OCI-LY1 (cell line): ENCODE data around the gene IQCN.

Experiments used
- EZH2 ChIP-seq: fragments of 200-600 bp; sonication (generic), shearing (Covaris generic); IDR thresholded peaks from 2 replicates; pipeline ENCODE4 v1.8.0; 2017; ENCODE audit warnings: borderline replicate concordance, mixed run types, mild to moderate bottlenecking, antibody characterized with exemption, low read length, moderate library complexity, mixed read lengths
- TF ChIP-seq, protein P1 (sequence below): fragments of 200-600 bp; sonication (generic), shearing (Covaris generic); IDR thresholded peaks from 2 replicates; pipeline ENCODE4 v1.5.1; 2017; ENCODE audit warnings: mild to moderate bottlenecking, antibody characterized with exemption, low read length, moderate library complexity, mixed read lengths

DNA sequence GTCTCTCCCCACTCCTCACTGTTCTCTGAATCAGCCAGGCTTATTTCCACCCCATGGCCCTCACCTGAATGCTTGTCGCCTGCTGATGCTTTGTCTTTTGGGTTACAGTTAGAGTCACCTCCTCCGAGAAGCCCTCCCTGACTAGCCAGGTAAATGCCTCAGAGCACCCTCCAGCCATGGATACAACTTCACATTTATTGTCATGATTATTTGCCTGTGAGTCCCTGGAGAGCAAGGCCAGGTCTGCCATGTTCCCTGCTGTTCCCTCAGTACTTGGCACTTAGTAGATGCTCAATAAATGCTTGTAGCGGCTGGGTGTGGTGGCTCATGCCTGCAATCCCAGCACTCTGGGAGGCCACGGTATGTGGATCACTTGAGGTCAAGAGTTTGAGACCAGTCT lies 44.3 kb downstream of the IQCN start:
- TF ChIP-seq, protein P1, sequence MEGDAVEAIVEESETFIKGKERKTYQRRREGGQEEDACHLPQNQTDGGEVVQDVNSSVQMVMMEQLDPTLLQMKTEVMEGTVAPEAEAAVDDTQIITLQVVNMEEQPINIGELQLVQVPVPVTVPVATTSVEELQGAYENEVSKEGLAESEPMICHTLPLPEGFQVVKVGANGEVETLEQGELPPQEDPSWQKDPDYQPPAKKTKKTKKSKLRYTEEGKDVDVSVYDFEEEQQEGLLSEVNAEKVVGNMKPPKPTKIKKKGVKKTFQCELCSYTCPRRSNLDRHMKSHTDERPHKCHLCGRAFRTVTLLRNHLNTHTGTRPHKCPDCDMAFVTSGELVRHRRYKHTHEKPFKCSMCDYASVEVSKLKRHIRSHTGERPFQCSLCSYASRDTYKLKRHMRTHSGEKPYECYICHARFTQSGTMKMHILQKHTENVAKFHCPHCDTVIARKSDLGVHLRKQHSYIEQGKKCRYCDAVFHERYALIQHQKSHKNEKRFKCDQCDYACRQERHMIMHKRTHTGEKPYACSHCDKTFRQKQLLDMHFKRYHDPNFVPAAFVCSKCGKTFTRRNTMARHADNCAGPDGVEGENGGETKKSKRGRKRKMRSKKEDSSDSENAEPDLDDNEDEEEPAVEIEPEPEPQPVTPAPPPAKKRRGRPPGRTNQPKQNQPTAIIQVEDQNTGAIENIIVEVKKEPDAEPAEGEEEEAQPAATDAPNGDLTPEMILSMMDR = no peak
- TF ChIP-seq EZH2 = no peak
